ENCODE measurements around the gene SLC25A33. TPM values are rescaled to one million over a fixed set of nuclear protein-coding genes. Genes with fewer than 3 reads are reported as not detected.

Gene SLC25A33
- total RNA-seq, 1 donor from 2014 or later, result 7.7 TPM

- no peaks in the 10 kb centered on the region for H3K9me3 Mint-ChIP-seq (ENCODE audit: low read depth)
- H3K4me3 Mint-ChIP-seq (ENCODE audit: low read depth), result no peak overlapping the region
- no peak for DNase-seq (ENCODE audit: low spot score, unreplicated experiment)
- no peaks in the 10 kb centered on the region for H3K4me1 Mint-ChIP-seq (ENCODE audit: low read depth)
- no peak overlapping the region for H3K27ac Mint-ChIP-seq
- H3K27me3 Mint-ChIP-seq, result no peaks in the 10 kb centered on the region
- TF ChIP-seq CTCF (IDR thresholded peaks at IDR 0.05; ENCODE audit: unreplicated experiment), result no peak
- no peaks in the 10 kb centered on the region for H3K36me3 Mint-ChIP-seq (ENCODE audit: insufficient read depth)
Observed at GRCh38 chr1:9518454-9518998, 20.7 kb upstream of the SLC25A33 start.

GRCh38 chr1:9520411-9520810 is 18.9 kb upstream of the SLC25A33 start:
- Mint-ChIP-seq H3K4me3 (ENCODE audit: low read depth) (no peak overlapping the region), H3K9me3 (ENCODE audit: low read depth) (no peaks in the 10 kb centered on the region), H3K27ac (no peak overlapping the region), H3K27me3 (no peaks in the 10 kb centered on the region), H3K4me1 (ENCODE audit: low read depth) (no peaks in the 10 kb centered on the region), H3K36me3 (ENCODE audit: insufficient read depth) (no peaks in the 10 kb centered on the region)
- no peak for TF ChIP-seq CTCF (IDR thresholded peaks at IDR 0.05; ENCODE audit: unreplicated experiment)
- DNase-seq (ENCODE audit: low spot score, unreplicated experiment), result no peak

GRCh38 chr1:9529190-9529589 is 10.1 kb upstream of the SLC25A33 start:
- no peak for DNase-seq (ENCODE audit: low spot score, unreplicated experiment)
- no peak for TF ChIP-seq CTCF (IDR thresholded peaks at IDR 0.05; ENCODE audit: unreplicated experiment)
- Mint-ChIP-seq H3K36me3 (ENCODE audit: insufficient read depth) (no peaks in the 10 kb centered on the region), H3K27ac (no peak overlapping the region), H3K4me3 (ENCODE audit: low read depth) (no peak overlapping the region), H3K27me3 (no peaks in the 10 kb centered on the region), H3K4me1 (ENCODE audit: low read depth) (peaks cover 5% of the 10 kb centered on the region), H3K9me3 (ENCODE audit: low read depth) (no peaks in the 10 kb centered on the region)

- no peak for TF ChIP-seq CTCF (IDR thresholded peaks at IDR 0.05; ENCODE audit: unreplicated experiment)
- H3K27ac Mint-ChIP-seq, result no peak overlapping the region
- no peaks in the 10 kb centered on the region for H3K27me3 Mint-ChIP-seq
- DNase-seq (ENCODE audit: low spot score, unreplicated experiment), result no peak
- H3K4me1 Mint-ChIP-seq (ENCODE audit: low read depth), result peaks cover 5% of the 10 kb centered on the region
- no peaks in the 10 kb centered on the region for H3K9me3 Mint-ChIP-seq (ENCODE audit: low read depth)
- no peaks in the 10 kb centered on the region for H3K36me3 Mint-ChIP-seq (ENCODE audit: insufficient read depth)
- H3K4me3 Mint-ChIP-seq (ENCODE audit: low read depth), result no peak overlapping the region
Observed at GRCh38 chr1:9530320-9530719, 8.9 kb upstream of the SLC25A33 start.

- DNase-seq (ENCODE audit: low spot score, unreplicated experiment), result no peak
- no peak overlapping the region for H3K4me3 Mint-ChIP-seq (ENCODE audit: low read depth)
- TF ChIP-seq CTCF (IDR thresholded peaks at IDR 0.05; ENCODE audit: unreplicated experiment), result no peak
- H3K27ac Mint-ChIP-seq, result no peak overlapping the region
- no peaks in the 10 kb centered on the region for H3K9me3 Mint-ChIP-seq (ENCODE audit: low read depth)
- H3K36me3 Mint-ChIP-seq (ENCODE audit: insufficient read depth), result no peaks in the 10 kb centered on the region
- no peaks in the 10 kb centered on the region for H3K27me3 Mint-ChIP-seq
- H3K4me1 Mint-ChIP-seq (ENCODE audit: low read depth), result peaks cover 16% of the 10 kb centered on the region
Observed at GRCh38 chr1:9534953-9535352, 4.3 kb upstream of the SLC25A33 start.
